HG03439 (cell line): Measurements from ENCODE around the gene CCDC160.

Experiments used
- ATAC-seq: cut with Tn5 transposase; IDR thresholded peaks from one replicate; pipeline ENCODE4 v1.9.1; 2021; ENCODE audit warnings: mild to moderate bottlenecking, moderate library complexity; ENCODE audit not compliant: unreplicated experiment

CCDC160 gene

GRCh38 chrX:134294548-134294947 is 57.6 kb downstream of the CCDC160 start:
- ATAC-seq, result no peak
